NCI-H2081 treated with DMSO at 0.1 percent for 48 hours (cell line): ENCODE results near the gene AAGAB.
"Not testable (repeated sequence)": the region's sequence is repeated elsewhere in the genome, so short reads cannot be mapped to it uniquely, and the experiment has no call there.

Source experiments
- DNase-seq: peaks from one replicate; lab custom pipeline; 2025; lab: John Stamatoyannopoulos, UW

The AAGAB gene

GRCh38 chr15:67171471-67171870 lies 83.0 kb downstream of the AAGAB start:
- DNase-seq, result no peak

GRCh38 chr15:67170143-67170925 lies 84.1 kb downstream of the AAGAB start:
- DNase-seq, result no peak

GRCh38 chr15:67168694-67169093 lies 85.8 kb downstream of the AAGAB start:
- no peak for DNase-seq

GRCh38 chr15:67167091-67167490 lies 87.4 kb downstream of the AAGAB start:
- no peak for DNase-seq

GRCh38 chr15:67166280-67167009 lies 88.0 kb downstream of the AAGAB start:
- DNase-seq, result no peak

GRCh38 chr15:67165254-67166253 lies 88.9 kb downstream of the AAGAB start:
- no peak for DNase-seq

GRCh38 chr15:67164811-67165253 lies 89.6 kb downstream of the AAGAB start:
- no peak for DNase-seq

GRCh38 chr15:67164401-67164791 lies 90.1 kb downstream of the AAGAB start:
- no peak for DNase-seq

- DNase-seq, result no peak
These were observed 91.3 kb downstream of the AAGAB start for GRCh38 chr15:67163180-67163579.

- DNase-seq, result no peak
These were observed 92.6 kb downstream of the AAGAB start for GRCh38 chr15:67161881-67162280.

GRCh38 chr15:67161412-67161811 lies 93.0 kb downstream of the AAGAB start:
- no peak for DNase-seq

GRCh38 chr15:67158367-67158766 lies 96.1 kb downstream of the AAGAB start:
- no peak for DNase-seq

- DNase-seq, result no peak
These were observed 96.8 kb downstream of the AAGAB start for GRCh38 chr15:67157521-67158252.

GRCh38 chr15:67156834-67157233 lies 97.6 kb downstream of the AAGAB start:
- no peak for DNase-seq

GRCh38 chr15:67156426-67156825 lies 98.0 kb downstream of the AAGAB start:
- DNase-seq, result no peak

GRCh38 chr15:67154249-67154648 lies 100.2 kb downstream of the AAGAB start:
- no peak for DNase-seq

GRCh38 chr15:67153044-67153443 lies 101.4 kb downstream of the AAGAB start:
- not testable (repeated sequence) for DNase-seq

GRCh38 chr15:67152429-67152828 lies 102.0 kb downstream of the AAGAB start:
- no peak for DNase-seq
